ENCODE measurements around the gene NCBP1. TPM values are rescaled to one million over a fixed set of nuclear protein-coding genes. Genes with fewer than 3 reads are reported as not detected.

NCBP1 gene
- polyA plus RNA-seq, 2 of the 4 experiments (the other 2 are of a cell fraction) = 31.8 to 48.2 TPM

DNA sequence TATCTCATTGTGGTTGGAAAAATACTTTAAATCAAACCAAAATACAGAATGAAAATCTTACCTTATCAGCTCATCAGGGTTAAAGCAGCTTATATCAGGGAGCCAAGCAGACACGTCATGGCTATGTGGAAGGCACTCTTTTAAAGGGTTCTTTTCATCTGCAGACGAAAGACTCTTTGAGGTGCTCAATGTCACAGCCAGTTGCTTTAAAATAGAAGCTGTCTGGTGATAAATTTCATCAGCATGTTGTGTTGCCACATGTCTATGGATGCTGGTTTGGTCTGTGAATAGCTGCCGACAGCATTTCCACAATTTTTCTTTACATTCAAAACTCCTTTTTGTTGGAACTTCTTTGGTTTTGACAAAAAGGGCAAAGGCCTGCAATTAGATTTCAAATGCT lies 8.0 kb upstream of the NCBP1 start:
- ATAC-seq = no peak
- Histone ChIP-seq H3K9me3 (no peaks in the 10 kb centered on the region), H3K4me1 (no peaks in the 10 kb centered on the region), H3K4me2 (no peak overlapping the region), H3K27ac (no peak overlapping the region), H3K4me3 (no peak overlapping the region)
- 62% methylated on average over 3 of the region's 3 CpGs for WGBS (ENCODE audit: missing lambda C conversion rate)
- ChIA-PET POLR2A (no interaction called here), CTCF (interaction anchor here (0.8 to 3.5 kb wide), 3 partner anchors 10 to 157 kb away, joined by 5 to 22 read pairs (median 6); no protein-coding TSS in a partner anchor)
- TF ChIP-seq ESRRA (IDR thresholded peaks at IDR 0.05; ENCODE audit: borderline replicate concordance, low read length) (no peak), FOSL2 (IDR thresholded peaks at IDR 0.05) (no peak), FOSL2 (CRISPR knock-in tag; IDR thresholded peaks at IDR 0.05) (no peak), RNF2 (IDR thresholded peaks at IDR 0.05; ENCODE audit: borderline replicate concordance, low read depth) (no peak), RAD21 (conservative IDR thresholded peaks at IDR 0.05 in 1 of 2, IDR thresholded peaks at IDR 0.05 in 1 of 2) (no peak), CEBPB (IDR thresholded peaks at IDR 0.05) (no peak), HOXB5 (CRISPR knock-in tag; IDR thresholded peaks at IDR 0.05) (no peak), FOSB (CRISPR knock-in tag; IDR thresholded peaks at IDR 0.05) (no peak), CBX2 (IDR thresholded peaks at IDR 0.05; ENCODE audit: borderline replicate concordance, low read depth) (no peak)
- TF ChIP-seq, protein P1, sequence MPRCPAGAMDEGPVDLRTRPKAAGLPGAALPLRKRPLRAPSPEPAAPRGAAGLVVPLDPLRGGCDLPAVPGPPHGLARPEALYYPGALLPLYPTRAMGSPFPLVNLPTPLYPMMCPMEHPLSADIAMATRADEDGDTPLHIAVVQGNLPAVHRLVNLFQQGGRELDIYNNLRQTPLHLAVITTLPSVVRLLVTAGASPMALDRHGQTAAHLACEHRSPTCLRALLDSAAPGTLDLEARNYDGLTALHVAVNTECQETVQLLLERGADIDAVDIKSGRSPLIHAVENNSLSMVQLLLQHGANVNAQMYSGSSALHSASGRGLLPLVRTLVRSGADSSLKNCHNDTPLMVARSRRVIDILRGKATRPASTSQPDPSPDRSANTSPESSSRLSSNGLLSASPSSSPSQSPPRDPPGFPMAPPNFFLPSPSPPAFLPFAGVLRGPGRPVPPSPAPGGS (IDR thresholded peaks at IDR 0.05) = no peak
- TF ChIP-seq, protein P2, sequence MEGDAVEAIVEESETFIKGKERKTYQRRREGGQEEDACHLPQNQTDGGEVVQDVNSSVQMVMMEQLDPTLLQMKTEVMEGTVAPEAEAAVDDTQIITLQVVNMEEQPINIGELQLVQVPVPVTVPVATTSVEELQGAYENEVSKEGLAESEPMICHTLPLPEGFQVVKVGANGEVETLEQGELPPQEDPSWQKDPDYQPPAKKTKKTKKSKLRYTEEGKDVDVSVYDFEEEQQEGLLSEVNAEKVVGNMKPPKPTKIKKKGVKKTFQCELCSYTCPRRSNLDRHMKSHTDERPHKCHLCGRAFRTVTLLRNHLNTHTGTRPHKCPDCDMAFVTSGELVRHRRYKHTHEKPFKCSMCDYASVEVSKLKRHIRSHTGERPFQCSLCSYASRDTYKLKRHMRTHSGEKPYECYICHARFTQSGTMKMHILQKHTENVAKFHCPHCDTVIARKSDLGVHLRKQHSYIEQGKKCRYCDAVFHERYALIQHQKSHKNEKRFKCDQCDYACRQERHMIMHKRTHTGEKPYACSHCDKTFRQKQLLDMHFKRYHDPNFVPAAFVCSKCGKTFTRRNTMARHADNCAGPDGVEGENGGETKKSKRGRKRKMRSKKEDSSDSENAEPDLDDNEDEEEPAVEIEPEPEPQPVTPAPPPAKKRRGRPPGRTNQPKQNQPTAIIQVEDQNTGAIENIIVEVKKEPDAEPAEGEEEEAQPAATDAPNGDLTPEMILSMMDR (IDR thresholded peaks at IDR 0.05) = no peak
- TF ChIP-seq, protein P3, sequence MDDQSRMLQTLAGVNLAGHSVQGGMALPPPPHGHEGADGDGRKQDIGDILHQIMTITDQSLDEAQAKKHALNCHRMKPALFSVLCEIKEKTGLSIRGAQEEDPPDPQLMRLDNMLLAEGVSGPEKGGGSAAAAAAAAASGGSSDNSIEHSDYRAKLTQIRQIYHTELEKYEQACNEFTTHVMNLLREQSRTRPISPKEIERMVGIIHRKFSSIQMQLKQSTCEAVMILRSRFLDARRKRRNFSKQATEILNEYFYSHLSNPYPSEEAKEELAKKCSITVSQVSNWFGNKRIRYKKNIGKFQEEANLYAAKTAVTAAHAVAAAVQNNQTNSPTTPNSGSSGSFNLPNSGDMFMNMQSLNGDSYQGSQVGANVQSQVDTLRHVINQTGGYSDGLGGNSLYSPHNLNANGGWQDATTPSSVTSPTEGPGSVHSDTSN (IDR thresholded peaks at IDR 0.05) = no peak
- no peak for FAIRE-seq
- DNase-seq (ENCODE audit: low read depth in 1 of 2, low spot score in 1 of 2) = no peak

DNA sequence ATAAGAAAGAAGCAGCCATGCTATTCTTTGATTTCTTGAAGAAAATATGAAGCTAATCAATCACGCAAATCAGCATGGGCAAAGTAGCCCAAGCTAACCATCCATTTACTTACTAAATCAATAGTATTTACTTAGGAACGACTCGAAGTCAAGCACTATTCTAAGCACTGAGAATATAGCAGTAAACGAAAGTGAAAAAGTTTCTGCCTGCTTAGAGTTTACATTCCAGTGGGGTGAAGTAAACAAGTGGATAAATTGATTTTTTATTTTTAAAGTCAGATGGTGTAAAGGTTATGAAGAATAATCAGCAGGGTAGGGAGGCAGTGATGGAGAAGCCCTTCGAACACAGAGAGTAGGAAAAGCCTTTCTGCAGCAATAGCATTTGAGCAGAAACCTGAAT lies 6.0 kb upstream of the NCBP1 start:
- CTCF ChIA-PET = interaction anchor here (1.3 to 4.2 kb wide), 3 partner anchors 12 to 159 kb away, joined by 5 to 19 read pairs (median 16); no protein-coding TSS in a partner anchor
- WGBS (ENCODE audit: missing lambda C conversion rate) = 88% methylated on average over 5 of the region's 5 CpGs
- no peak for FAIRE-seq

DNA sequence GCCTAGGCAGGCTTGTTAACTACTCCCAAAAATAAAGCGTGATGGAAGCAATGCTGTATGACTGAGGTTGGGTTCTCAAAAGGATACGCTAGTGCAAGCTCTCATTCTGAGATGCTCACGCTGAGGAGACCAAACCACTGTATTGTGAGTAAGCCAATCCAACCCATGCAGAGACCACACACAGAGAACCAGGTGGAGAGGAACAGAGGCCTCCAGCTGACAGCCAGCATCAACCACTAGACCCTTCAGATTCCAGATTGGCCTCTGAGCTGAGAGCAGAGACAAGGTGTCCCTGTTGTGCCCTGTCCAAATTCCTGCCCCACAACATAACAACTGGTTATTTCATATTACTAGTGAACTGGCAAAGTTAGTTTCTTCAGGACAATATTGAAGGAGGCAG lies 5.0 kb upstream of the NCBP1 start:
- FAIRE-seq (no peak), DNase-seq (ENCODE audit: low read depth in 1 of 2, low spot score in 1 of 2) (no peak), ATAC-seq (no peak)
- POLR2A ChIA-PET = no interaction called here
- Histone ChIP-seq H3K9me3 (no peaks in the 10 kb centered on the region), H3K4me2 (no peak overlapping the region), H3K4me1 (peaks cover 6% of the 10 kb centered on the region), H3K4me3 (no peak overlapping the region), H3K27ac (no peak overlapping the region)
- CTCF ChIA-PET = interaction anchor here (1.2 to 4.2 kb wide), 4 partner anchors 10 to 160 kb away, joined by 4 to 19 read pairs (median 10); no protein-coding TSS in a partner anchor
- WGBS (ENCODE audit: missing lambda C conversion rate) = 86% methylated on average over 3 of the region's 3 CpGs
- TF ChIP-seq BHLHE40 (IDR thresholded peaks at IDR 0.05; ENCODE audit: low read depth, low read length) (no peak), KDM5A (IDR thresholded peaks at IDR 0.05) (no peak), HOXB5 (CRISPR knock-in tag; IDR thresholded peaks at IDR 0.05) (no peak), SREBF2 (IDR thresholded peaks at IDR 0.05) (no peak), PHF8 (IDR thresholded peaks at IDR 0.05; ENCODE audit: borderline replicate concordance, low read depth) (no peak), CHD2 (IDR thresholded peaks at IDR 0.05; ENCODE audit: low read length, partially characterized antibody) (no peak), HOXA7 (CRISPR knock-in tag; IDR thresholded peaks at IDR 0.05) (no peak), KDM1A (IDR thresholded peaks at IDR 0.05; ENCODE audit: low read depth) (no peak), NR3C1 (IDR thresholded peaks at IDR 0.05) (no peak), FOSB (CRISPR knock-in tag; IDR thresholded peaks at IDR 0.05) (no peak), MAZ (IDR thresholded peaks at IDR 0.05; ENCODE audit: borderline replicate concordance, low read depth, low read length) (no peak), ZSCAN20 (CRISPR knock-in tag; IDR thresholded peaks at IDR 0.05) (no peak)
- TF ChIP-seq, protein P4, sequence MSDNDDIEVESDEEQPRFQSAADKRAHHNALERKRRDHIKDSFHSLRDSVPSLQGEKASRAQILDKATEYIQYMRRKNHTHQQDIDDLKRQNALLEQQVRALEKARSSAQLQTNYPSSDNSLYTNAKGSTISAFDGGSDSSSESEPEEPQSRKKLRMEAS (IDR thresholded peaks at IDR 0.05) = no peak
- TF ChIP-seq, protein P1 (IDR thresholded peaks at IDR 0.05) = no peak

More for the DNA sequence above, 6.0 kb upstream of the NCBP1 start:
- Histone ChIP-seq H3K27ac (no peak overlapping the region), H3K4me2 (no peak overlapping the region), H3K4me3 (no peak overlapping the region), H3K4me1 (peaks cover 6% of the 10 kb centered on the region), H3K9me3 (no peaks in the 10 kb centered on the region)
- TF ChIP-seq, protein P1 (IDR thresholded peaks at IDR 0.05) = no peak
- no peak for TF ChIP-seq EHMT2 (IDR thresholded peaks at IDR 0.05; ENCODE audit: low read depth)
- no peak for TF ChIP-seq CHD2 (IDR thresholded peaks at IDR 0.05; ENCODE audit: low read length, partially characterized antibody)
- no peak for TF ChIP-seq BHLHE40 (IDR thresholded peaks at IDR 0.05; ENCODE audit: low read depth, low read length)
- no peak for TF ChIP-seq HOXA7 (CRISPR knock-in tag; IDR thresholded peaks at IDR 0.05)
- no peak for TF ChIP-seq NFE2L2 (conservative IDR thresholded peaks at IDR 0.05; ENCODE audit: low read length)
- no peak for TF ChIP-seq ZNF302 (CRISPR knock-in tag; IDR thresholded peaks at IDR 0.05)
- no peak for TF ChIP-seq POLR2A (IDR thresholded peaks at IDR 0.05; ENCODE audit: low read length)
- TF ChIP-seq CBX2 (IDR thresholded peaks at IDR 0.05; ENCODE audit: borderline replicate concordance, low read depth) = no peak
- TF ChIP-seq ESRRA (IDR thresholded peaks at IDR 0.05; ENCODE audit: borderline replicate concordance, low read length) = no peak
- no peak for TF ChIP-seq RFX5 (IDR thresholded peaks at IDR 0.05)
- no peak for TF ChIP-seq TFCP2L1 (CRISPR knock-in tag; IDR thresholded peaks at IDR 0.05)
- TF ChIP-seq SMC3 (IDR thresholded peaks at IDR 0.05) = no peak
- ATAC-seq (no peak), DNase-seq (ENCODE audit: low read depth in 1 of 2, low spot score in 1 of 2) (no peak)
- POLR2A ChIA-PET = no interaction called here

Data from A549 (cell line).